Parathyroid adenoma (tissue), 2 donors: ENCODE data around the gene FICD.

Experiments used
- H2AFZ ChIP-seq: fragments of 300-600 bp; sonication (generic); one replicate; pipeline ENCODE4 v1.7.0; 2017; ENCODE audit warnings: antibody characterized with exemption, mild to moderate bottlenecking
- H3K27ac ChIP-seq: fragments of 300-600 bp; sonication (generic); one replicate; pipeline ENCODE4 v1.7.0; 2017
- H3K27me3 ChIP-seq: fragments of 300-600 bp; sonication (generic); one replicate; pipeline ENCODE4 v1.7.0; 2017; ENCODE audit warnings: low read length; ENCODE audit not compliant: control insufficient read depth, insufficient read depth
- H3K36me3 ChIP-seq: fragments of 300-600 bp; sonication (generic); one replicate; pipeline ENCODE4 v1.7.0; 2017; ENCODE audit warnings: low read length; ENCODE audit not compliant: control insufficient read depth, insufficient read depth
- H3K4me1 ChIP-seq: fragments of 300-600 bp; sonication (generic); one replicate; pipeline ENCODE4 v1.7.0; 2017; ENCODE audit warnings: control low read depth
- H3K4me2 ChIP-seq: fragments of 300-600 bp; sonication (generic); one replicate; pipeline ENCODE4 v1.7.0; 2017; ENCODE audit warnings: low read length
- H3K4me3 ChIP-seq: fragments of 300-600 bp; sonication (generic); one replicate; pipeline ENCODE4 v1.7.0; 2017; ENCODE audit warnings: low read depth, low read length
- H3K79me2 ChIP-seq: fragments of 300-600 bp; sonication (generic); one replicate; pipeline ENCODE4 v1.7.0; 2017; ENCODE audit warnings: control low read depth
- H3K9ac ChIP-seq: fragments of 300-600 bp; sonication (generic); one replicate; pipeline ENCODE4 v1.7.0; 2017; ENCODE audit warnings: mild to moderate bottlenecking
- H3K9me3 ChIP-seq: fragments of 300-600 bp; sonication (generic); one replicate; pipeline ENCODE4 v1.7.0; 2017; ENCODE audit warnings: low read length; ENCODE audit not compliant: control insufficient read depth
- CTCF ChIP-seq: fragments of 300-600 bp; sonication (generic); IDR thresholded peaks from one replicate; pipeline ENCODE4 v1.7.0; 2017; ENCODE audit warnings: antibody characterized with exemption, mild to moderate bottlenecking
- donor health status: primary hyperparathyroidism.

FICD gene

GRCh38 chr12:108516511-108517275 is 1.6 kb downstream of the FICD start:
- Histone ChIP-seq H3K27me3 (no peaks in the 10 kb centered on the region), H3K4me3 (no peak overlapping the region), H2AFZ (no peak overlapping the region), H3K27ac (no peak overlapping the region), H3K4me2 (no peak overlapping the region), H3K4me1 (peaks cover 6% of the 10 kb centered on the region), H3K9me3 (no peaks in the 10 kb centered on the region), H3K36me3 (no peaks in the 10 kb centered on the region), H3K9ac (no peak overlapping the region), H3K79me2 (no peaks in the 10 kb centered on the region)
- no peak for TF ChIP-seq CTCF

- no peak overlapping the region for H2AFZ ChIP-seq
- no peaks in the 10 kb centered on the region for H3K79me2 ChIP-seq
- H3K27ac ChIP-seq, result no peak overlapping the region
- no peaks in the 10 kb centered on the region for H3K9me3 ChIP-seq
- no peak overlapping the region for H3K4me3 ChIP-seq
- H3K4me1 ChIP-seq, result peaks cover 6% of the 10 kb centered on the region
- no peaks in the 10 kb centered on the region for H3K36me3 ChIP-seq
- H3K4me2 ChIP-seq, result no peak overlapping the region
- no peak overlapping the region for H3K9ac ChIP-seq
- H3K27me3 ChIP-seq, result no peaks in the 10 kb centered on the region
- TF ChIP-seq CTCF, result no peak
Observed at GRCh38 chr12:108517288-108518100, 2.4 kb downstream of the FICD start.

DNA sequence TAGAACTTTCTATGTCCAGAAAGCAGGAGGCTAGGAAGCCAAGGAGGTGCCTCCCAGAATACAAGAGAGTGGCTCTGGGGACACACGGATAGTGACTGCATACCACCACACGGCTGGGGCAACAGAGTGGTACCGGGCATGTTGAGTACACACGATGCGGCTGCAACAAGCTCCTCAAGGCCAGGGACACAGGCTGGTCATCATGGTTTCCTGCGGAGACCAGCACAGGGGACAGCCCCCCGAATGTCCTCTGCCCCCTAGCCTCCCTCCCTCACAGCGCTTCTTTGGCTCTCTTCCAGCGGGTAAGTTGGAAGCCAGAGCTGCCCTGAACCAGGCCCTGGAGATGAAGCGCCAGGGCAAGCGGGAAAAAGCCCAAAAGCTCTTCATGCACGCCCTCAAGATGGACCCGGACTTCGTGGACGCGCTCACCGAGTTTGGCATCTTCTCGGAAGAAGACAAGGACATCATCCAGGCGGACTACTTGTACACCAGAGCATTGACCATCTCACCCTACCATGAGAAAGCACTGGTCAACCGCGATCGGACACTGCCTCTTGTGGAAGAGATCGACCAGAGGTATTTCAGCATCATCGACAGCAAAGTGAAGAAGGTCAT is 3.1 kb downstream of the FICD start:
- no peak overlapping the region for H3K4me3 ChIP-seq
- H3K4me2 ChIP-seq, result no peak overlapping the region
- peaks cover 6% of the 10 kb centered on the region for H3K4me1 ChIP-seq
- no peaks in the 10 kb centered on the region for H3K9me3 ChIP-seq
- H3K27ac ChIP-seq, result no peak overlapping the region
- H3K9ac ChIP-seq, result no peak overlapping the region
- no peak overlapping the region for H2AFZ ChIP-seq
- no peaks in the 10 kb centered on the region for H3K79me2 ChIP-seq
- no peaks in the 10 kb centered on the region for H3K36me3 ChIP-seq
- H3K27me3 ChIP-seq, result no peaks in the 10 kb centered on the region
- TF ChIP-seq CTCF, result no peak

DNA sequence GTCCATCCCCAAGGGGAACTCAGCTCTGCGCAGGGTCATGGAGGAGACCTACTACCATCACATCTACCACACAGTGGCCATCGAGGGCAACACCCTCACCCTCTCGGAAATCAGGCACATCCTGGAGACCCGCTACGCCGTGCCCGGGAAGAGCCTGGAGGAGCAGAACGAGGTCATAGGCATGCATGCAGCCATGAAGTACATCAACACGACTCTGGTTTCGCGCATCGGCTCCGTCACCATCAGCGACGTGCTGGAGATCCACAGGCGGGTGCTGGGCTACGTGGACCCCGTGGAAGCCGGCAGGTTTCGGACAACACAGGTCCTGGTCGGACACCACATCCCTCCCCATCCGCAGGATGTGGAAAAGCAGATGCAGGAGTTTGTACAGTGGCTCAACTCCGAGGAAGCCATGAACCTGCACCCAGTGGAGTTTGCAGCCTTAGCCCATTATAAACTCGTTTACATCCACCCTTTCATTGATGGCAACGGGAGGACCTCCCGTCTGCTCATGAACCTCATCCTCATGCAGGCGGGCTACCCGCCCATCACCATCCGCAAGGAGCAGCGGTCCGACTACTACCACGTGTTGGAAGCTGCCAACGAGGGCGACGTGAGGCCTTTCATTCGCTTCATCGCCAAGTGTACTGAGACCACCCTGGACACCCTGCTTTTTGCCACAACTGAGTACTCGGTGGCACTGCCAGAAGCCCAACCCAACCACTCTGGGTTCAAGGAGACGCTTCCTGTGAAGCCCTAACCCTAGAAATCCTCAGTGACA is 3.8 kb downstream of the FICD start:
- no peaks in the 10 kb centered on the region for H3K27me3 ChIP-seq
- no peak overlapping the region for H2AFZ ChIP-seq
- no peak overlapping the region for H3K4me2 ChIP-seq
- no peak overlapping the region for H3K9ac ChIP-seq
- no peaks in the 10 kb centered on the region for H3K79me2 ChIP-seq
- no peak overlapping the region for H3K4me3 ChIP-seq
- H3K36me3 ChIP-seq, result no peaks in the 10 kb centered on the region
- H3K9me3 ChIP-seq, result no peaks in the 10 kb centered on the region
- H3K27ac ChIP-seq, result no peak overlapping the region
- TF ChIP-seq CTCF, result no peak
- peaks cover 6% of the 10 kb centered on the region for H3K4me1 ChIP-seq
